Measurements from ENCODE around the gene ASCL4. TPM values are rescaled to one million over a fixed set of nuclear protein-coding genes. Genes with fewer than 3 reads are reported as not detected.

The ASCL4 gene
- total RNA-seq, 1 experiment from 2014 or later: not detected

DNA sequence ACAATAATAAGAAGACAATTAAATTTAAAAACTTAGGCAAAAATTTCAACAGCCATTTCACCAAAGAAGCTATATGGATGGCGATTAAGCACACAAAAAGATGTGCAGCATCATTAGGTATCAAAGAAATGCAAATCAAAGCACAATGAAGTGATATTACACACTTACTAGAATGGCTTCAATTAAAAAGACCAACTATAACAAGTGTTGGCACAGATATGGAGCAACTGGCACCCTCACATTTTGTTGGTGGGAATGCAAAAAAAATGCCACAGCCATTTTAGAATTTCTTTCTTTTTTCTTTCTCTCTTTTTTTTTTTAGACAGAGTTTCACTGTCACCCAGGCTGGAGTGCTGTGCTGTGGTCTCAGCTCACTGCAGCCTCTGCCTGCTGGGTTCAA, 11.6 kb upstream of the ASCL4 start:
- H3K4me1 ChIP-seq (ENCODE audit: control insufficient read depth, insufficient read depth, low read length): peaks cover 14% of the 10 kb centered on the region
- intact Hi-C loops (cut with micrococcal nuclease; ENCODE audit: unreplicated experiment) (loop anchor here (5.0 kb wide), 1 partner anchor 124 kb away; no protein-coding TSS in a partner anchor), in situ Hi-C loops (cut with HindIII; ENCODE audit: low pct_unique_long_range_greater_than_20kb, low sequenced_read_pairs) (loop anchor here (25.0 kb wide), 1 partner anchor 99 kb away; no protein-coding TSS in a partner anchor)
- H3K9me3 ChIP-seq (ENCODE audit: control insufficient read depth, insufficient read depth, low read depth, low read length): no peaks in the 10 kb centered on the region
- TF ChIP-seq POLR2AphosphoS5 (IDR thresholded peaks at IDR 0.05; ENCODE audit: low read depth, low read length): no peak
- no peak for TF ChIP-seq REST (IDR thresholded peaks at IDR 0.05; ENCODE audit: insufficient read depth in 1 of 2, low read depth in 2 of 2, low read length in 1 of 2)
- no peak for TF ChIP-seq SIN3A (IDR thresholded peaks at IDR 0.05; ENCODE audit: borderline replicate concordance, insufficient read depth, low read depth, low read length)
- TF ChIP-seq TCF7L2 (IDR thresholded peaks at IDR 0.05; ENCODE audit: low read depth, low read length): no peak
- TF ChIP-seq, protein P1, sequence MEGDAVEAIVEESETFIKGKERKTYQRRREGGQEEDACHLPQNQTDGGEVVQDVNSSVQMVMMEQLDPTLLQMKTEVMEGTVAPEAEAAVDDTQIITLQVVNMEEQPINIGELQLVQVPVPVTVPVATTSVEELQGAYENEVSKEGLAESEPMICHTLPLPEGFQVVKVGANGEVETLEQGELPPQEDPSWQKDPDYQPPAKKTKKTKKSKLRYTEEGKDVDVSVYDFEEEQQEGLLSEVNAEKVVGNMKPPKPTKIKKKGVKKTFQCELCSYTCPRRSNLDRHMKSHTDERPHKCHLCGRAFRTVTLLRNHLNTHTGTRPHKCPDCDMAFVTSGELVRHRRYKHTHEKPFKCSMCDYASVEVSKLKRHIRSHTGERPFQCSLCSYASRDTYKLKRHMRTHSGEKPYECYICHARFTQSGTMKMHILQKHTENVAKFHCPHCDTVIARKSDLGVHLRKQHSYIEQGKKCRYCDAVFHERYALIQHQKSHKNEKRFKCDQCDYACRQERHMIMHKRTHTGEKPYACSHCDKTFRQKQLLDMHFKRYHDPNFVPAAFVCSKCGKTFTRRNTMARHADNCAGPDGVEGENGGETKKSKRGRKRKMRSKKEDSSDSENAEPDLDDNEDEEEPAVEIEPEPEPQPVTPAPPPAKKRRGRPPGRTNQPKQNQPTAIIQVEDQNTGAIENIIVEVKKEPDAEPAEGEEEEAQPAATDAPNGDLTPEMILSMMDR (IDR thresholded peaks at IDR 0.05): no peak
- H3K27me3 ChIP-seq (ENCODE audit: control insufficient read depth, insufficient read depth, low read length): no peaks in the 10 kb centered on the region
- BruUV-seq (replicated peaks): no TSS peak
- POLR2A ChIA-PET: interaction anchor here (0.7 kb wide), 1 partner anchor 230 kb away, joined by 3 read pairs; no protein-coding TSS in a partner anchor
- no peak overlapping the region for H3K27ac ChIP-seq (ENCODE audit: low read length)
- H3K4me3 ChIP-seq (ENCODE audit: low read depth in 2 of 2, low read length in 2 of 2): no peak overlapping the region
- H3K36me3 ChIP-seq (ENCODE audit: control insufficient read depth, insufficient read depth, low read length): peaks cover 3% of the 10 kb centered on the region
- DNase-seq (ENCODE audit: low read depth, low spot score) (no peak), ATAC-seq (no peak)
- CTCF ChIA-PET: no interaction called here

GRCh38 chr12:107764626-107765025, 9.9 kb upstream of the ASCL4 start:
- DNase-seq (ENCODE audit: low read depth, low spot score): no peak
- no peak for ATAC-seq
- intact Hi-C loops (cut with micrococcal nuclease; ENCODE audit: unreplicated experiment) (loop anchor here (5.0 kb wide), 1 partner anchor 123 kb away; no protein-coding TSS in a partner anchor), in situ Hi-C loops (cut with HindIII; ENCODE audit: low pct_unique_long_range_greater_than_20kb, low sequenced_read_pairs) (loop anchor here (25.0 kb wide), 1 partner anchor 98 kb away; no protein-coding TSS in a partner anchor)
- no peak overlapping the region for H3K27ac ChIP-seq (ENCODE audit: low read length)
- no TSS peak for BruUV-seq (replicated peaks)
- ChIA-PET CTCF (no interaction called here), POLR2A (no interaction called here)
- no peaks in the 10 kb centered on the region for H3K9me3 ChIP-seq (ENCODE audit: control insufficient read depth, insufficient read depth, low read depth, low read length)
- no peaks in the 10 kb centered on the region for H3K27me3 ChIP-seq (ENCODE audit: control insufficient read depth, insufficient read depth, low read length)
- H3K36me3 ChIP-seq (ENCODE audit: control insufficient read depth, insufficient read depth, low read length): peaks cover 3% of the 10 kb centered on the region; the same call in 1 of the 2 replicates
- H3K4me1 ChIP-seq (ENCODE audit: control insufficient read depth, insufficient read depth, low read length): peaks cover 1% of the 10 kb centered on the region
- H3K4me3 ChIP-seq (ENCODE audit: low read depth in 2 of 2, low read length in 2 of 2): no peak overlapping the region
- no peak for TF ChIP-seq POLR2AphosphoS5 (IDR thresholded peaks at IDR 0.05; ENCODE audit: low read depth, low read length)
- TF ChIP-seq SIN3A (IDR thresholded peaks at IDR 0.05; ENCODE audit: borderline replicate concordance, insufficient read depth, low read depth, low read length): no peak
- TF ChIP-seq TCF7L2 (IDR thresholded peaks at IDR 0.05; ENCODE audit: low read depth, low read length): no peak
- TF ChIP-seq REST (IDR thresholded peaks at IDR 0.05; ENCODE audit: insufficient read depth in 1 of 2, low read depth in 2 of 2, low read length in 1 of 2): no peak
- TF ChIP-seq, protein P1 (IDR thresholded peaks at IDR 0.05): no peak
